NCI-H460 (cell line): Measurements from ENCODE around the gene FILIP1L. TPM values are rescaled to one million over a fixed set of nuclear protein-coding genes. Genes with fewer than 3 reads are reported as not detected.

Experiments
- DNase-seq: peaks from one replicate; pipeline ENCODE4 v3.0.0-alpha.2; 2016; ENCODE audit warnings: low read depth; ENCODE audit errors: extremely low read depth
- polyA plus RNA-seq: library from polyadenylated mRNA; depleted of rRNA; stranded (reverse); fragments of >200 nt; gene quantifications from 2 replicates; pipeline ENCODE4 v1.2.3, GENCODE V29; 2014; cell fraction: nucleus; rRNA removed
- total RNA-seq: library from RNA; depleted of rRNA; stranded (reverse); fragments of >200 nt; shearing (Covaris generic); gene quantifications from 2 replicates; pipeline ENCODE4 v1.2.3, GENCODE V29; 2014; rRNA removed

Gene FILIP1L
- 0.05 TPM in 1 of 2 replicates, not detected in the other for total RNA-seq
- not detected in 2 replicates for polyA plus RNA-seq

DNA sequence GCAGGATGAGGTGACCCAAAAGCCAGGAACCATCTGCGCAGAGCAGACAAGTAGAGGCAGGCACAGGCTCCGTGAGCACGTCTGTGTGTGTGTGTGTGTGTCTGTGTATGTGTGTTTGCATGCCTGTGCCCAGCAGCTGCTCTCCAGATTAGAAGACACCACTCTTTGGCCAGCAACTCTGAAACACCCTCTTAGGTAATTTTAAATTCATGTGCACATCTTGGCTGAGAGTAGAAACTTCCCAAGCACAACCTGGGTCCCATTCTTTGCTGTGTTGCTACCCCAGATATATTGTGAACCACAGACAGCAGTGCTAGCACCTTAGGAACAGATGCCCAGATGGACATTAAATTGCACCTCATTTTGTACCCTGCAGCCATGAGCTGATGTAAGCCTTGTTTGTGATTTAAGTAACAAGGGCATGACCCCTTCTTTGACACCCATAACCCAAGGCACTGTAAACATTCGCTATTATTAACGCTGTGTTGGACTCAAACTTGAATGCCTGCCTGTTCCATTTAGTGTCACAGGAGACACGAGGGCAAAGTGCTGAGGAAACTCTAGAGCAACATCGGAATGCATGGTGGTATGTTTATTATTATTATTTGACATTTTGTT, at the start of gene FILIP1L:
FILIP1L (minus strand) TSS at position 89 of the 618 bp plus-strand sequence.
- DNase-seq, result no peak

DNA sequence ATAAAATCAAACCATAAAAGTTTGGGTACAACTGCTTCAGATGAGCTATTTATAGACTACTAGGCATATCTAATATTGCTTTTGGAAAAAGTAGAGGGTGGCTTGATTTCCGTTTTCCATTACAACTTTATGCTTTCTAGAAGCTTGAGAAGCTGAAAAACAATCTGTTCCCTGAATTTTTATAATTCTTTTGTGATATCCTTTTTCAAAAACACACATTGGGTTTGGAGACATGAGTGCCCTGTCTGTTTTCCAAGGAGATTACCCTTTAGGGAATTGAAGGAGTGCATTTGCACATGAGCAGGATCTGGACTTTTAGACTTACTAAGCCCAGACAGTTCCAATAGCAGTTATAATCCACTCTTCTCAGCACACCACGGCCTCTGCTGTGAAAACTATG, 49.5 kb upstream of the FILIP1L start:
- no peak for DNase-seq

DNA sequence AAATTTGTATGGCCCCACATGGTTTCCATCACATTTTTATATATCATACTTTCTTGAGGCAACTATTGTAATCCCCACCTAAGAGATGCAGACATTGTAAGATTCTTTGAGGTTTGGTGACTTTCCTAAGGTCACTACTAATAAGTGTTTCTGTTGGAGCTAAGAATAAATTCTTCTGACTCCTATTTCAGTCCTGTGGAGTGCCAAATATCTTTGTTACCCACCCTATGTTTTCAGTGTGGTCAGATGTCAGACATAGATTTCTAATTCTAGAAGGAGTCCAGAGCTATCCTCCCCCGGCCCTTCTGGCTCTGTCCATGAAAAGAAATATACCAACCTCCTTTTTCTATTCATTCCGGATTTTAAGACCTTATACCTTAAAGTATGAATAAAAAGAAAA, 46.2 kb upstream of the FILIP1L start:
- no peak for DNase-seq

DNA sequence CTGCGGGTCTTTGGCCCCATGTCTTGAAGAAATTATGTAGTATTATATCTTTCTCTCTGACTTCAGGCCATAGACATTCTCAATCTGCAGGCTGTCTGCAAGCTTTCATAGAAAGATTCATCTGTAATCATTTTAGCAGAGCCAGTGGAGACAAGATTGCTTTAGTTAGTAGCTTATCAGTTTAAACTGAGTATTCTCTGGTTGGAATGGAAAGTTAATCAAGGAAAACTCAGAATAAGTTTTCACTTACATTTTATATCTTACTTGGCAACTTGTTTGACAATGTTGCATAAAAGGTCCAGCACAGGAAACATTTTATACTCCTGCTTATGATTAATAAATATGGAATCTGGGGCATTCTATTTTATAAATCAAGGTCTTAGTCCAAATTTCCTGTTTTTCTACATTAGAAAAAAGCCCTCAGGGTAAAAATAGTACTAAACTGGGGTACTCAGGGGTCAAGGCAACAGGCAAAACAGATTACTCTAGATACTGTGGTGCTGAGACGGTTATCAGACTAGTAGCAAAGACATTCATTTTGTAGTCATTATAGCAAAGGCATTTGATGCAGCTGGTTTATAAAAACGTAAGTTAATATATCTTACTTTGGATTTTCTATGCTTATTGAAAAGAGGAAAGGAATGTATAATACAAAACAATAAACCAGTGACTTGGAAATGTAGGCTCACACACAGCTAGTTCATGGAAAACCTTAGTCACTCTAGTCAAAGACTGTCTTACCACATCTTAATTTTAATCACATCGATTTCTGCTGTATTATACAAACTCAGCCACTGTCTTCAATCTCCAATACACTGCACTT, 45.2 kb upstream of the FILIP1L start:
- DNase-seq, result no peak

DNA sequence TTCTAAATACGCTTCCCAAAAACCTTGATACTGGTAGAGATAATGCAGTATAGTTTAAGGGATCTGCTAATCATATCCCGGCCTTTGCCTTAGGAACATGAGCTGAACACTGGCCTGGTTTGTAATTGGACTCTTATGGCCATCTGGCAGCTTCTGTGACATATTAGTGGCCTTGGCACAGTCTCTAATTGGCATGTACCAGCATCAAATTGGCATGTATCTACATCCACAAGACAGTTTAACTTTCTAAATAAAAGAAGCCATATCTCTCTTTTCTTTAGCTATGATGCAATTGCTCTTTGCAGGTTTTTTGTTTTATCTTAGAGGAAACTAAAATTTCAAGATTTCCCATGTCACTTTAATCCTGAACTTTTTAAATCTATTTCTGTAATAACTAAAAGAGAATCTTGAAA, 44.6 kb upstream of the FILIP1L start:
- DNase-seq, result no peak

DNA sequence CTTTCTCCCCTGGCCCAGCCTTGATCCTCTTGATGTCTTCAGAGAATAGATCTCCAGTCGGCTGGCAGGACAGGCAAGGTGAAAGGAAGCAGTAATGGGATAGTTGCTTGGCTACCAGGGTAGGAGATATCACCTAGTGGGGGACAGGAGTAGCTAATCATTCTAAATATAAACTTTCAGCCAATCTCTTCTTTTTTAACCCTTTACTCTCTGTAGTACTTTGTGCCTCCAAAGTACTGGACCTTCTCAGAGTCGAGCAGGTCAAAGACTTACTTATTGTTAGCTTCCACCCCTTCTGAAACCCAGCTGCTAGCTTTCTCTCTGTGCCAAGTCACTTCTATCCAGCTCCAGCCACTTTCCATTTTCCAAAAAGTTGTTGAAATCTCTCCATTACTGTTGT, 43.4 kb upstream of the FILIP1L start:
- no peak for DNase-seq

DNA sequence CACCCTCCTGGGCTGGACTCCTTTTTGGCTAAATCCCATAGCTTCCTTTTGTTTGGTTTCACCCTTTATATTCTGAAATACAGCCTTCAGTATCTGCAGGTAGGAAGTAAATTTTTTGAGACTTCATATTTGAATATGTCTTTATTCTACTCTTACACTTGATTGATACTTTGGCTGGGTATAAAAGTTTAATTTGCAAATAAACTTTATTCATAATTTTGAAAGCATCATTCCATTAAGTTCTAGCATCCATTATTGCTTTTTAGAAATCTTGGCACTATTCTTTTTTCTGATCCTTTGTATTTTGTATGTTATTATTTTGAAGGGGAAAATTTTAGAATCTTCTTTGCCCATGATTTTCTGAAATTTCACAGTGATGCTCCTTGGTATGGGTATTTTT, 41.3 kb upstream of the FILIP1L start:
- no peak for DNase-seq

DNA sequence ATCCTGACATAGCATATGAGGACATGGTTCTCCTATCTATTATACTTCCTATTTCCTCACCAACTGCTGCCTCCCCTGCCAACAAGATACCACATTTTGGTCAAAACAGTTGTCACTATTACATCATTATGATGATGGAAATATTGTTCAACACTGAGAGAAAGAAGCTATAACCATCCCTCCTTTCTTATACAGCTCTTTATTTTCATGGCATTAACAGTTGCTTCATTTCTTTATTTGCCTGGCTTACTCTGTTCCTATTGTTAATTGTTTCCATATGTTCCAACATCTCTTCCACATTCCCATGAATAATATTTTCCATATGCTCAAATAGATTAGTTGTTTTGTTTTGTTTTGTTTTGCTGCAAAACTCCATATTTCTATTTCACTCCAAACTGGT, 40.8 kb upstream of the FILIP1L start:
- DNase-seq, result no peak

DNA sequence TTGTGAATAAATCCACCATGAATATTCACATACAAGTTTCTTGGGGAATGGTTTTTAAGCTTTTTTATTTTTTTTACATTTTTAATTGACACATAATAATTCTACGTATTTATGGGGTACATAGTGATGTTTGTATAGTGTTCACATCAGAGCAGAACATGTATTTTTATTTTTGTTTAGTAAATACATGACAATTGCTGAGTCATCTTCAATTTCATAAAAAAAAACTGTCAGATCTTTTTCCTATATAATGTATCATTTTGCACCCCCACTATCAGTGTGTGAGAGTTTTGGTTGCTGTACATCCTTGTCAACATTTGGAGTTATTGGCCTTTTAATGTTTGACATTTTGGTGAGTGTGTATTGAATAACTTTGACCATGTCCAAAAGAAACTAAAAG, 39.9 kb upstream of the FILIP1L start:
- DNase-seq, result no peak

DNA sequence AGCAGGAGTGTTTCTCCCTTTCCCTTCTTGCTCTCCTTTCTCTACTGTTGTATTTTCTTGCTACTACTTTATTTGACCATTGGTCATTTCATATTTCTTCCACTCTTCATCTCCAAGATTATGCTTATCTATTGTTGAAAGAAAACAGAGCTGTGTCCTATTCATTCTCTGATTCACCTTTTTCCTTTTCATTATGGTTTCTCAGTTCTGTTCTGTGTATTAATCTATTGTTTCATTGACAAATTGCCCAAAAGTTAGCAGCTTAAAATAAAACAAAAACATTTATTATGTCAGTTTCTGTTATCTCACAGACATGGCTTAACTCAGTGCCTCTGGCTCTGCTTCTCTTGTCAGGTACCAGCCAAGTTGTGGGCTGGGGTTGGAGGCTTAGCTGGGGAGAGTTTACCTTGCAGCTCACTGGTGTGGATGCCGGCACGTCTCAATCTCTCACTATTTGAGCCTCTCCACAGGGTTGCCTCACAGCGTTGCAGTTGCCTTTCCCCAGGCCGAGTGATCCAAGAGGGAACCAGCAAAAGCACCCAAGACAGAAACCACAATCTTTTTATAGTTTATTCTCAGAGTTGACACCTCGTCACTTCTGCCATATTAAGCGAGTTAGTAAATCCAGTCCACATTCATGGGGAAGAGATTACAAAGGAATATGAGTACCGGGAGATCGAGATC, 36.9 kb upstream of the FILIP1L start:
- no peak for DNase-seq

DNA sequence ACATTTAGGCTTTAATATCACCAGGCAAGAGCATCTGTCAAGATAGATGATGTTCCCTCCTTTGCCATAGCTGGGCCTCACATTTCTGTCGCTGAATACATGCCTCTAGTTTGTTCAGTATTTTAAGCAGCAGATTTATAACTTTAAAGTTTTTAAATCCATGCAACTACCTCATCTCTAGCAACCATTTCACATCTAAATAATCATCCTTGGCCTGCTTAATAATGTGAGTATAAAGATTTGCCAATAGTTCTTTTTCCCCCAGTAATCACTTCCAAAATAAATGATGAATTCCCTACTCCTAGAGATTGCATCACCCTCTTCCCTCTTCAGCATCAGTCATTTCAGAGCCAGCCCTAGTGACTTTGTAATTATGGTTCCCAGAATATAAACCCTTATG, 36.2 kb upstream of the FILIP1L start:
- no peak for DNase-seq

DNA sequence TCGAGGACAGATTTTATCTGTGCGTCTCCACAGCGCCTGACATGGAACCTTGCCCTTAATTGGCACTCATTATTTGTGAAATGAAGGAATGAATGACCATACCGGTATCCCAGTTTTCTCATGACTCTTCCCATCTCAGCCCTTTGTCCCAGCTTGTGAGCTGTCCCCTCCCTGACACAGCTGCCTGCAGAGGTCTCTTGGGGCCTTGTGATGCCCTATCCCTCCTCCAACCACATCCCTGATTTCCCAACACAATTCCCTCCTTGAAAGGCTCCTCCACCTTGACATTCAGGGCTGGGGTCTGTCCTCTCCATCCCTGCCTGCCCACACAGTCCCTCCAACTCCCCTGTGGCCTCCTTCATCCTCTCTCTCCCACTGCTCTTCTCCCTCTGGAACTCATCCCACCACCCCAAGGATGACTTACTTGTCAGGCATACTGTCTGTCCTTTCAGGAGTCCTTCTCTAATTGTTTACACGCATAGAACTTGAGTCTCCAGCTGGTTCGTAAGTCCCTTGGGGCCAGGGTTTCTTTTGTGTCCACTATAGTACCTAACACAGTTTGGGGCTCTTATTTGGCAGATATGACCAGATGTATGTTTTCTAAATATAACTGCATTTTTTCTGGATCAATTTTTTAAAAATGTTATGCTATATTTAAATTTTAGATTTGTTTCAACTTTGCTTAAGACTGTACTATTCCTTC, 35.6 kb upstream of the FILIP1L start:
- no peak for DNase-seq

DNA sequence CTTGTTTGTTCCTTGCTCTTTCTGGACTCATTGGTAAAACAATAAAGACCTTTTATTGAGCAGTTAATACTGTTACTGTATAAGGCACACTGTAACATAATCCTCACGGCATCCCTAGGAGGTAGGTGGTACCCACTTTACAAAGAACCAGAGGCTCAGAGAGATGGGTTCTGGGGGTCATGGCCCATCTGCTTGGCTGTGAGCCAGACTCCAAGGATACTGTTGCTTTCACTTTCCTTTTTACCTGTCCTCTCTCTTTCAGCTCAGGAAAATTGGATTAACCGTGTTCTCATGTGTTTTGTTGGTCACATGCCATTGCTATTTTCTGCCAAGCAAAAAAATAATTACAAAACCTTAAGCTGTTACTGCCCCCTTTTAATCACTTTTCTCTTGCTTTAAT, 34.8 kb upstream of the FILIP1L start:
- DNase-seq, result no peak

DNA sequence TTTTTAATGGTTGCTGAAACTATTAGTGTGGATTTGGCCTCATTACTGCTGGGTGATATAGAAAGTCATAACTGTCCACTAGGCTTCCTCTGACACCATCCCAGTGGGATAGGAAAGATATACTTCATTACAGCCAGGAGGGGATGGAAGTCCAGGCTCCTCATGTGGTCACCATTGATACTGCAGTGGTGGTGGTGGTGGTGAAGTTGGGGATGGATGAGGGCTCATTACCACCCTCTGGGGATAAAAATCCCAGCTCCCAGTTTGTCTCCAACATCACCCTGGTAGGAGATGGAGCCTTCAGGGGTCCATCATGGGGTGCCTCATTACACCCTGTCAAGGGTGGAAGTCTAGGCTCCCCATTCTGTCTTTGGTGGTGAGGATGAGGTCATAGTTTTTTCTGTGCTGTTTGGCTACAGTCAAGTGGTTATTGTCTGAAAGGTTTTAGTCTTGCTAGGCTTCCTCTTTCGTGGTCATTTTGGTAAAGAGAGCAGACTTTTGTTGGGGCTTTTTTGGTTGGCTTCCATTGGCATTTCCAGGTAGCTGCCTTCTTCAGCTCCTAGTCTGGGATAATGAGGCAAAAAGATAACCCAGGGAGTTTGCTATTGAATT, 30.1 kb upstream of the FILIP1L start:
- DNase-seq, result no peak

DNA sequence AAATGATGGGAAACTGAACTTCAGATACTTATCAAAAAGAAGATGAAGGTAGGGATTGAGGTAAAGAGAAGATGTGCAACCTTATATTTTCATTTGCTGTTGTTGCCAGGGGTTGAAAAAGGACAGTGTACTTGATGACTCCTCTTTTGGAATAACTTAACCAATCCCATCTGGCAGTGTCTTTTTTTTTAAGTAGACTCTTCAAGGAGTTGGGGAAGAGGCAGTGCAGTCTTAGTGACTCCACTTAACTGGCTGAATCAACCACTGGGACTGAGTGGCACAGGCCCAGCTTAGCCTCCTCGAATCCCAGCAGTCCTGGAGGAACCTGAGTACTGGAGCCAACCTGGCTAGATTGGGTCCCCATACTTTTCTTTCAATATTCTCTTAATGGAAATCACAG, 27.3 kb upstream of the FILIP1L start:
- no peak for DNase-seq

DNA sequence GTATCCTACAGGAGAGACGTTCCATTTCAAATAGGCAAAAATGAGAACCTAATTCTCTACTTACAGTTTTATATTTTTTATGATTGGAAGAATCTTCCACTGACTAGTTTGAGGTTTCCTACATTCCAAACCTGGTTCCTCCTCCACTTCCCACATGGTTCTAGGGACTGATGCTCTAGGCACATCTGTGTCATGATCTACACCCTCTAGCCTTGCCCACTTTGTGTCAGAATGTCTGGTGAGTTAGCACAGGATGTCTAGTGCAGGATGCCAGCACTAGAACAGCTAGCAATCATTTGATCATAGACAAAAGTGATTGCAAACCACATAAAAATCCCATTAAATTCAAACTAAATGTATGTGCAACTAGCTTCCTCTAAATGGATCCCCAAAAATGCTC, 26.7 kb upstream of the FILIP1L start:
- no peak for DNase-seq

DNA sequence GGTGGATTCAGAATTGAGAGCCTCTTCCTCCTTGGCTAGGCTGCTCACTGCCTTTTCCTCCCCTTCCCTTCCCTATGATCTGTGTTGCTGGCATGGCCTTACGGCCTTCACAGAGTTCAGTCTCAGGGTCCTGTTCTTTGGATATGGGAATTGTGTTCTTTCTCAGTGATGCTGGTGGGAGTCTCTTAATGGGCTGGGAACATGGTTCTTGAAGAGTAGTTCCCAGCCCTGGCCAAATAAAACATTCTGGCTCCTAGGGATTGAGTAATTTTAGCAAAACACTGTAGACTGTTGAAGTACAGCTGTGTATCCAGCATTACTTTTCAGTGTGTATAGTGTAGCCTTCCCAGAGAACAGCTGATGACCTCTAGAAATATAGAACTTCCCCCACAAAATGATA, 22.6 kb upstream of the FILIP1L start:
- no peak for DNase-seq

DNA sequence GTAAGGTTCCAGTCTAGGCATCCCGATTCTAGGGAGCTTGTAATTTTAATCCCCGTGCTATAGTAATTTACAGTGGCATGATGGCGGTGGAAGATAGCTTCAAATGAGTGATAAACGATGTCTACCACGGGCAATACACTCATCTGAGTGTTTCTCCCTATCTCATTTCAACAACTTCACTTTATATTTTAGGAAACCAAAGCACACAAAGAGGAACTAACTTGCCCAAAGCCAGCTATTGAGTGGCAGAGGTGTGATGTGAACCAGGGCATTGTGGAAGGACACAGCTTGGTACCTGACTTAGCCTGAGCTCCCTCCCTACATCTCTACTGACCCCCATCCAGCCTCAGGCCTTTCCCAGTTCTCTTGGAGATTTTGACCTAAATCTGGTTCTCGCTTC, 16.9 kb upstream of the FILIP1L start:
- DNase-seq, result no peak

DNA sequence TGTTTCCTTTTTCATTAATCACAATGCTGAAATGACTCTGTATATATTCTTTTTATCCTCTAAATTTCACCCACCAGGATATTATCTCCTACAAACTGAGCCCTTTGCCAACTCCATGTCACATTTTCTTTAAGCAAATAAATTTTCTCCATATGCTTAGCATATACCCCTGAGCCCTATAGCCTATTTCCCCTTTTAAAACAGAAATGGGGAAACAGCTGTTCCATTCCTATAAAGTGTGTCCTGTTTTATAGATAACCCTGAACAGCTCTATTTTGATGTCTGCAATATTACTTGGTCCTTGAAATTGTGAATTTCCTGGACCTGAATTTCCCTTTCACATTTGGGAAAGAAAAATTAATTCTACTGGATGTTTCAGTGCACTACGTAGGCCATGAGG, 15.6 kb upstream of the FILIP1L start:
- DNase-seq, result no peak

DNA sequence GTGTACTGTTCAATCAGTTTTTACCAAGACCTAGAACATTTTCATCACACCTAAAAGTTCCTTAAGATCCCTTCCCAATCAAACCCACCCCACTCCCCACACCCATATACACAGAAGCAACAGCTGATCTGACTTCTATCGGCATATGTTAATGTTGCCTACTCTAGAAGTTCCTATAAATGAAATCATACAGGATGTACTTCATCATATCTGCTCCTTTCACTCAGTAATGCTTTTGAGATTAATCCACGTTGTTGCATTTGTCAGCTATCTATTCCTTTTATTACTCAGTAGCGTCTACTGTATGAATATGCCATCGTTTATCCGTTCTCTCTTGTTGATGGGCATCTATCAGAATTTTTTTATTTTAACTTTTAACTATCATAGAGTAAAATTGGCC, 14.3 kb upstream of the FILIP1L start:
- DNase-seq, result no peak

DNA sequence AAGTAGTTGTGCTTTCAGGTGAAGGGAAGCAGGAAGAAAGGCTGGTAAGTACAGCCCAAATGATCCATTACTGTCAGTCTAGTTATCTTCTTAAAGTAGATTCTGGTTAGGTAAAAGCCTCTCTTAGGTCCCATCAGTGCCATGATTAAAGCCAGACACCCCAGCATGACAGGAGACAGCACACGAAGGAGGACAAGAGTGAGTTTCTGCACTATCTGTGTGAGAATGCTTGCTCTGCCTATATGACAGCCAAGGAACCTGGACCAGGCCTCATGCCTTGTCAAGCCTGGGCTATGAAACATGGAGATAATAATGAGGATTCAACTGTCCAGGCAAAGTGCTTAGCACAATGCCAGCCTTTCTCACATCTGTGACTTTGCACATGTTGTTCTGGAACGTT, 13.5 kb upstream of the FILIP1L start:
- no peak for DNase-seq
